ENCODE measurements around the gene RAP2B. TPM values are rescaled to one million over a fixed set of nuclear protein-coding genes. Genes with fewer than 3 reads are reported as not detected.
A peak's percentile ranks its signal among the peaks of the same experiment; 100 is the strongest.

The RAP2B gene
- total and polyA plus RNA-seq, 2 of the 13 experiments (the other 11 are each of a cell fraction or from before 2014, with no cell fraction given), result 6.4 to 7.1 TPM

GRCh38 chr3:153173758-153174516 is 11.9 kb downstream of the RAP2B start:
- H3K27ac ChIP-seq (ENCODE audit: extremely low read length, insufficient read depth, low read length), result no peak overlapping the region
- no peak overlapping the region for H2AFZ ChIP-seq (ENCODE audit: low read length)
- no peak overlapping the region for H3K9ac ChIP-seq (ENCODE audit: insufficient read depth, low read depth, low read length)
- no peaks in the 10 kb centered on the region for H4K20me1 ChIP-seq (ENCODE audit: insufficient read depth, low read length)
- no peaks in the 10 kb centered on the region for H3K79me2 ChIP-seq (ENCODE audit: insufficient read depth, low read length)
- H3K4me2 ChIP-seq (ENCODE audit: low read depth, low read length), result no peak overlapping the region
- POLR2A ChIA-PET, result no interaction called here
- no peak overlapping the region for H3K4me3 ChIP-seq (replicated peaks in 1 of 3; ENCODE audit: insufficient read depth in 1 of 3, low read depth in 2 of 3, low read length in 3 of 3)
- ATAC-seq (peak; percentile 94), DNase-seq (ENCODE audit: low spot score) (peak; percentile 39), FAIRE-seq (no peak)
- H3K9me3 ChIP-seq (ENCODE audit: low read length), result no peaks in the 10 kb centered on the region
- no peaks in the 10 kb centered on the region for H3K4me1 ChIP-seq (ENCODE audit: insufficient read depth, low read length)
- CTCF ChIA-PET (ENCODE audit: low intra/inter-chr PET ratio, low total read pairs), result no interaction called here
- TF ChIP-seq ONECUT2 (CRISPR knock-in tag; IDR thresholded peaks at IDR 0.05) (no peak), SOX13 (IDR thresholded peaks at IDR 0.05) (no peak), SOX13 (CRISPR knock-in tag; conservative IDR thresholded peaks at IDR 0.05 in 1 of 2, IDR thresholded peaks at IDR 0.05 in 1 of 2) (no peak), HNRNPK (IDR thresholded peaks at IDR 0.05; ENCODE audit: low read depth, low read length, poor library complexity, severe bottlenecking) (no peak), KMT2B (CRISPR knock-in tag; IDR thresholded peaks at IDR 0.05) (no peak), ZNF737 (CRISPR knock-in tag; IDR thresholded peaks at IDR 0.05; ENCODE audit: borderline replicate concordance) (no peak), KAT2B (IDR thresholded peaks at IDR 0.05; ENCODE audit: borderline replicate concordance, low read depth, low read length) (no peak), RBM22 (optimal IDR thresholded peaks at IDR 0.05; ENCODE audit: low read length) (no peak), KMT2A (CRISPR knock-in tag; IDR thresholded peaks at IDR 0.05) (no peak), CTCF (CRISPR knock-in tag; IDR thresholded peaks at IDR 0.05) (peak; percentile 59), STAG1 (CRISPR knock-in tag; IDR thresholded peaks at IDR 0.05) (peak; percentile 63), SMARCE1 (IDR thresholded peaks at IDR 0.05; ENCODE audit: borderline replicate concordance) (no peak), GFI1 (CRISPR knock-in tag; IDR thresholded peaks at IDR 0.05; ENCODE audit: borderline replicate concordance) (no peak), ZNF121 (CRISPR knock-in tag; IDR thresholded peaks at IDR 0.05) (no peak), ZNF275 (CRISPR knock-in tag; IDR thresholded peaks at IDR 0.05; ENCODE audit: borderline replicate concordance) (no peak), ZNF382 (CRISPR knock-in tag; IDR thresholded peaks at IDR 0.05; ENCODE audit: borderline replicate concordance) (no peak)
- in situ Hi-C loops (cut with HindIII; ENCODE audit: extremely low pct_ligation_motif_present, low pct_unique_long_range_greater_than_20kb) (no loop called here), intact Hi-C loops (cut with micrococcal nuclease; ENCODE audit: unreplicated experiment) (no loop called here)
- no peaks in the 10 kb centered on the region for H3K36me3 ChIP-seq (replicated peaks in 1 of 2; ENCODE audit: control insufficient read depth in 1 of 2, insufficient read depth in 2 of 2, low read length in 2 of 2)
- no TSS peak for BruUV-seq (replicated peaks)
- WGBS (ENCODE audit: low lambda C conversion rate), result 33% methylated on average over 6 of the region's 6 CpGs
- no peaks in the 10 kb centered on the region for H3K27me3 ChIP-seq (ENCODE audit: control insufficient read depth in 1 of 2, insufficient read depth in 2 of 2, low read length in 2 of 2)
